IPS DF 6.9 (cell line): ENCODE measurements around the gene NEURL1B.

Source experiments
- DNase-seq: peaks from one replicate; pipeline ENCODE4 v3.0.0-alpha.2; 2013; ENCODE audit warnings: low read depth, low spot score
- H3K27ac ChIP-seq: one replicate; pipeline ENCODE4 v1.5.1; 2013; ENCODE audit warnings: low read length, control low read depth
- H3K27me3 ChIP-seq: 2 replicates; pipeline ENCODE4 v1.6.1; 2013; ENCODE audit warnings: mild to moderate bottlenecking, low read length; ENCODE audit not compliant: control insufficient read depth, insufficient read depth
- H3K36me3 ChIP-seq: 2 replicates; pipeline ENCODE4 v1.6.1; 2013; ENCODE audit warnings: low read length; ENCODE audit not compliant: control insufficient read depth, insufficient read depth
- H3K4me1 ChIP-seq: 2 replicates; pipeline ENCODE4 v1.6.1; 2013; ENCODE audit warnings: low read length; ENCODE audit not compliant: control insufficient read depth, insufficient read depth
- H3K4me3 ChIP-seq: 2 replicates; pipeline ENCODE4 v1.5.1; 2013; ENCODE audit warnings: mild to moderate bottlenecking, low read length
- H3K9me3 ChIP-seq: 2 replicates; pipeline ENCODE4 v1.6.1; 2013; ENCODE audit warnings: low read length, inconsistent platforms; ENCODE audit not compliant: control insufficient read depth, insufficient read depth
- WGBS: extraction: QIAGEN DNeasy Blood & Tissue Kit; methylation state at CpG from one replicate; pipeline ENCODE4 v1.1.7; 2013; ENCODE audit warnings: mixed read lengths, missing lambda C conversion rate; ENCODE audit not compliant: insufficient read length, insufficient coverage; 5-methylcytosine and 5-hydroxymethylcytosine counted together

NEURL1B gene

DNA sequence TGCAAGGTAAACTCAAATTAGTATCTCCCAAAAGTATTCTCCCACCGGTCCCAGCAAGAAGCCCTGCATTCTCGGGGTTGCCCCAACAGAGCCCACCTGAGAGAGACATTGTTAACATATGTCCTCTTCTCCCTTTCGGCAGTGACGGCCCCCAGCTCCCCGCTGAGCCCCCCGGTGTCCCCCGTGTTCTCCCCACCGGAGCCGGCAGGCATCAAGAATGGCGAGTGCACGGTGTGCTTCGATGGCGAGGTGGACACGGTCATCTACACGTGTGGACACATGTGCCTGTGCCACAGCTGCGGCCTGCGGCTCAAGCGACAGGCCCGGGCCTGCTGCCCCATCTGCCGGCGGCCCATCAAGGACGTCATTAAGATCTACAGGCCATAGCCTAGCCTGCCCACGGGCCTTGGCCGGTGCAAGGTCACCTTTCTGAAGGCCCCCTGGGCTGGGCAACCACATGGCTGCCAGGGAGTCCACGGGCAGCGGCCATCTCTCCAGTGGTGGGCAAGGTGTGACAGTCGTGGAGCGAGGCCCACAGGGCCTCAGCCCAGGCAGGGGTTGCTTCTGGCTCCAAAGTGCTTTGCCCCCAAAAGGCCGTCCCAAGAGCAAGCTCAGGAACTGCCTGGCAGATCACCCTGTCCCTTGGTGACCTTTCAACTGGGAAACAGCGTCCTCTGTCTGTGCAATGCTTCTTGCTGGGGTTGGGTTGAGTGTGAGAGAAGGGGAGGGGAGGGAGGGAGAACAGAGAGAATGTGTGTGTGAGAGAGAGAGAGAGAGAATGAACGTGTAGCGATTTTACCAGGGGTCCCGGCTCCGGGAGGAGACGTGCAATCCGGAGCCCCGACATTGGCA lies 45.7 kb downstream of the NEURL1B start:
- Histone ChIP-seq H3K27ac (no peak overlapping the region), H3K36me3 (no peaks in the 10 kb centered on the region), H3K27me3 (peaks cover 8% of the 10 kb centered on the region; the same call in 1 of the 2 replicates), H3K4me3 (no peak overlapping the region), H3K4me1 (0 out of 2 replicates have a peak, but pooled peaks cover 1% of the 10 kb centered on the region), H3K9me3 (no peaks in the 10 kb centered on the region)
- WGBS: no CpG with 5 or more reads among the region's 37 CpGs
- DNase-seq: no peak

- Histone ChIP-seq H3K9me3 (no peaks in the 10 kb centered on the region), H3K27me3 (peaks cover 6% of the 10 kb centered on the region; the same call in 1 of the 2 replicates), H3K27ac (no peak overlapping the region), H3K4me1 (0 out of 2 replicates have a peak, but pooled peaks cover 1% of the 10 kb centered on the region), H3K4me3 (no peak overlapping the region), H3K36me3 (no peaks in the 10 kb centered on the region)
- WGBS: no CpG with 5 or more reads among the region's 4 CpGs
- no peak for DNase-seq
Measured at GRCh38 chr5:172687940-172688339, 46.9 kb downstream of the NEURL1B start.

DNA sequence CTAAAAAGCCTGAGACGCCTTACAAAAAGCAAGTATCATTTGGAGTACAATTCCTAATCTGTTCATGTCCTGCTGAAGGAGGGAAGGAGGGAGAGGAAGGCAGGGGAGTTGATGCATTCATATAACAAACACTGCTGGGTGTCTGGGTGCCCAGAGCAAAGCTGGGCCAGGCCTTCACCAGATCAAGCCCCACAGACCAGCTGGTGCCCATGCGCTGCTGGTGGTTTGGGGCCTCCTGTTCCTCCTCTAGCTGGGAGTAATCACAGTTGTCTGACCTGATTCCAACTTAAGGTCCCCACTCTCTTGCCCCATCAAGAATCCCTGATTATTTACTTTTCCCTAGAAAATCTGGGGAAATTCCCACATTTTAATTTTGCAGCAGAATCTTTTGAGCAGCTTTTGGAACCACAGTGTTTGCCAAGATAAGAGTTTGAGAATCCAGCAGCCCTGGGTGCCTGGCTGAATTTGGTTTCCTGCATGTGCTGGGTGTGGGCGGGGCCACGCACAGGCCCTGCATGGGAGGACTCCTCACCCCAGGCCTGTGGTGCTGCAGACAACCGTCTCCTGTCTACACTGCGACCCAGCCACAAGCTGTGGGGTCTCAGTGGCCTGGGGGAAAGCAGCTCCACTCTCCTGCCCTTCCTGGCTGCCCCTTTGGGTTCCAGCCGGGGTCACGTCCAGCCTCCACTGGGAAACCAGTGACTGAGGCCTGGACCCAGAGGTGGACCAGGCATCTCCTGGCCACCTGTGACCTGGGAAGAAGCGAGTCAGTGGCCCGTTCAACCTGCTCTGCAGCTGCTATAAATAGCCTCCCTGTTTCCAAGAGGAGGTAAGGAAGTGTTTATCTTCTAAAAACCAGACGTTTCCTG lies 47.5 kb downstream of the NEURL1B start:
- peaks cover 5% of the 10 kb centered on the region; the same call in 1 of the 2 replicates for H3K27me3 ChIP-seq
- DNase-seq: no peak
- H3K9me3 ChIP-seq: no peaks in the 10 kb centered on the region
- H3K4me1 ChIP-seq: no peaks in the 10 kb centered on the region
- no peak overlapping the region for H3K4me3 ChIP-seq
- no CpG with 5 or more reads among the region's 11 CpGs for WGBS
- no peak overlapping the region for H3K27ac ChIP-seq
- H3K36me3 ChIP-seq: no peaks in the 10 kb centered on the region

- no peaks in the 10 kb centered on the region for H3K36me3 ChIP-seq
- H3K9me3 ChIP-seq: no peaks in the 10 kb centered on the region
- H3K4me3 ChIP-seq: no peak overlapping the region
- H3K27ac ChIP-seq: no peak overlapping the region
- WGBS: no CpG with 5 or more reads among the region's 7 CpGs
- no peak for DNase-seq
- peaks cover 5% of the 10 kb centered on the region; the same call in 1 of the 2 replicates for H3K27me3 ChIP-seq
- H3K4me1 ChIP-seq: no peaks in the 10 kb centered on the region
Measured at GRCh38 chr5:172689218-172689572, 48.1 kb downstream of the NEURL1B start.

DNA sequence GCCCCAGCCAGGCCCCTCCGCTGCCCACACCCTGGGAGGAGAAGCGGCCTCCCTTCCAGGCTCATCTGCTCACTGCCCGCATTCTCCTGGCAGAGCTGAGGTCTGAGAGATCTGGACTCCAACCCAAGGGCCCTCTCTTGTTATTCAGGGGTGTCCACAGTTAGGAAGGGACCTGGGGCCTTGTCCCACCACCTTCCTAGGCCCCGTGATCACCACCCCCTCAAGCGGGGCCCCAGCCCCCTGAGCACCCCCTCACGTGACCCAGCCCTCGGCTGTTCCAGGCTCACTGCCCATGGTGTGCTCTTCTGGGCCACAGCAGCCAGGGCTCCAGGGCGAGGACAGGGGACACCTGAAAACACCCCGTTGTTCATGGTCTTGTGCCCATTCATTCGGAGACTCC lies 48.7 kb downstream of the NEURL1B start:
- Histone ChIP-seq H3K27ac (no peak overlapping the region), H3K9me3 (no peaks in the 10 kb centered on the region), H3K4me1 (0 out of 2 replicates have a peak, but pooled peaks cover 2% of the 10 kb centered on the region), H3K27me3 (no peaks in the 10 kb centered on the region; the same call in 1 of the 2 replicates), H3K4me3 (no peak overlapping the region), H3K36me3 (no peaks in the 10 kb centered on the region)
- DNase-seq: no peak
- no CpG with 5 or more reads among the region's 10 CpGs for WGBS

DNA sequence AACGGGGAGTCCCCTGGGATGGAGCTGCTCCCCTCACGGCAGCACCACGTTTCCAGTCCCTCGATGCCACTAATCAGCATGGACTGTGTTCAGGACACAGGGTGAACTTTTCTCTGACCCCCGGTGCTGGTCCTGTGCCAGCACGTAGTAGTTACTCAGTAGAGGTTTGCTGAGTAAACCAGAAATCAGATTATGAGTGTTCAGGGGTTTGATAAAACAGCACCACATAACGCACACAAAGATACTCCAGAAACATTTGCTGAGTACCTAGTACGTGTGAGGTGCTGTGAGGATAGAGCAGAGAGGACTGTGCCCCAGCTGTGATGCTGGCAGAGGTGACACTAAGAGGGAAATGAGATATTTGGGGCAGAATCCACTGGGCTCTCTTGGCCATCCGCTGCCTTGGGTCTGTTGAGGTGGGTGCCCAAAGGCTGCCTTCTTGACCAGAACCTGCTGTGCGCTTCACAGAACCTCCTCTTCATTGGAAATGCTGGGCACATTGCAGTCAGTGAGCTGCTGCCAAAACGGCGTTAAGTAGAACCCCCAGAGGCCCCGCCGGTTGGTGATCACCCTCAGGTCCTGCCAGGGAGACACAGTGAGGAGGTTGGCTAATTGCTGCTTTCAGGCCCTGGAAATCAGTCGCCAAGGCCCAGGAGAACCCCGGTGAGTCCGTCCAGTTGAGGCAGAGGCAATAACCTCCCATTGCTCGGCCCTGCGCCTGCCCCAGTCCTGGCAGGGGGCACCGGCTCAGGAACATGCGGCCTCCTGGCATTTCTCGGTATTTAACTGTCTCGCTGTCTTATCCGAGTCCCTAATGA lies 49.4 kb downstream of the NEURL1B start:
- Histone ChIP-seq H3K9me3 (no peaks in the 10 kb centered on the region), H3K27ac (no peak overlapping the region), H3K4me3 (no peak overlapping the region), H3K4me1 (0 out of 2 replicates have a peak, but pooled peaks cover 2% of the 10 kb centered on the region), H3K36me3 (no peaks in the 10 kb centered on the region), H3K27me3 (no peaks in the 10 kb centered on the region)
- DNase-seq: no peak
- WGBS: no CpG with 5 or more reads among the region's 24 CpGs

- no peaks in the 10 kb centered on the region; the same call in 1 of the 2 replicates for H3K27me3 ChIP-seq
- no peaks in the 10 kb centered on the region for H3K9me3 ChIP-seq
- no peak overlapping the region for H3K4me3 ChIP-seq
- no CpG with 5 or more reads among the region's 7 CpGs for WGBS
- H3K4me1 ChIP-seq: 0 out of 2 replicates have a peak, but pooled peaks cover 2% of the 10 kb centered on the region
- no peak for DNase-seq
- no peak overlapping the region for H3K27ac ChIP-seq
- no peaks in the 10 kb centered on the region for H3K36me3 ChIP-seq
Measured at GRCh38 chr5:172691886-172692285, 50.8 kb downstream of the NEURL1B start.

- peaks cover 4% of the 10 kb centered on the region; the same call in 1 of the 2 replicates for H3K4me1 ChIP-seq
- no peaks in the 10 kb centered on the region for H3K9me3 ChIP-seq
- no peak overlapping the region for H3K4me3 ChIP-seq
- H3K27ac ChIP-seq: no peak overlapping the region
- H3K36me3 ChIP-seq: no peaks in the 10 kb centered on the region
- H3K27me3 ChIP-seq: no peaks in the 10 kb centered on the region; the same call in 1 of the 2 replicates
- no peak for DNase-seq
- WGBS: no CpG with 5 or more reads among the region's 6 CpGs
Measured at GRCh38 chr5:172692451-172692850, 51.4 kb downstream of the NEURL1B start.

DNA sequence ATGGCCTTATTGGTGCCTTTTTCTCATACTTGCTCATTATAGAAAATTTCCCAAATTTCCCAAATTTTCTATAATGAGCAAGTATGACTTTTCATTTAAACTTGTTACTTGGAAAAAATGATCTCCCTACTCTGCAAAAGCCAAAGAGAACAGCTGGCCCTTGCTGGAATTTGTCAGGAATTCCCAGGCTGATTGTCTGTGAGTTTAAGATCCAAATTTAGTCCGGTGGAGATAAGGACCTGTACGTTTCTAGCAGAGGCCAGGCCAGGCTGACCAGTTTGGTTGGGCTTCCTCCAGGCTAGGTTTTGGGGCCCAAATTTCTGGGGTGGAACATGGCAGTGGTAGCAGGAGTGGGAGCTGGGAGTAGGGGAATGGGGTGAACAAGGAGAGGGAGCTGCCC lies 51.9 kb downstream of the NEURL1B start:
- H3K27me3 ChIP-seq: no peaks in the 10 kb centered on the region; the same call in 1 of the 2 replicates
- H3K4me3 ChIP-seq: no peak overlapping the region
- H3K36me3 ChIP-seq: no peaks in the 10 kb centered on the region
- DNase-seq: no peak
- H3K27ac ChIP-seq: no peak overlapping the region
- no CpG with 5 or more reads among the region's 2 CpGs for WGBS
- H3K9me3 ChIP-seq: no peaks in the 10 kb centered on the region
- H3K4me1 ChIP-seq: peaks cover 7% of the 10 kb centered on the region

- Histone ChIP-seq H3K27me3 (no peaks in the 10 kb centered on the region; the same call in 1 of the 2 replicates), H3K9me3 (no peaks in the 10 kb centered on the region), H3K27ac (no peak overlapping the region), H3K4me1 (peaks cover 7% of the 10 kb centered on the region), H3K4me3 (no peak overlapping the region), H3K36me3 (no peaks in the 10 kb centered on the region)
- DNase-seq: no peak
- WGBS: no CpG with 5 or more reads among the region's 4 CpGs
Measured at GRCh38 chr5:172694061-172694460, 53.0 kb downstream of the NEURL1B start.
